CD4-positive, CD25-positive, alpha-beta regulatory T cell (primary cell): ENCODE measurements around the gene TMEM163. TPM values are rescaled to one million over a fixed set of nuclear protein-coding genes. Genes with fewer than 3 reads are reported as not detected.

ENCODE experiments used
- ATAC-seq, 2 donors: fragments of 150-1000 bp; cut with Tn5 transposase; one replicate each; pipeline ENCODE4 v1.10.0; 2021; ENCODE audit warnings: low read depth in 2 of 2, moderate number of reproducible peaks in 2 of 2, moderate library complexity in 1 of 2
- DNase-seq, 3 donors: peaks; one replicate each; pipeline versions ENCODE4 v3.0.0 to v3.0.0-alpha.2; 2012 to 2022; ENCODE audit warnings: mixed read lengths in 1 of 3
- H3K27ac ChIP-seq: one replicate; pipeline ENCODE4 v1.7.0; 2013; ENCODE audit warnings: mild to moderate bottlenecking, low read length; ENCODE audit not compliant: insufficient read depth, poor library complexity, severe bottlenecking
- H3K27me3 ChIP-seq: one replicate; pipeline ENCODE4 v1.7.0; 2013; ENCODE audit warnings: low read length; ENCODE audit not compliant: control insufficient read depth, insufficient read depth
- H3K36me3 ChIP-seq: one replicate; pipeline ENCODE4 v1.7.0; 2013; ENCODE audit warnings: mild to moderate bottlenecking, low read length, moderate library complexity; ENCODE audit not compliant: control insufficient read depth, insufficient read depth
- H3K4me1 ChIP-seq: 2 replicates; pipeline ENCODE4 v1.7.0; 2013; ENCODE audit warnings: mild to moderate bottlenecking, low read length; ENCODE audit not compliant: insufficient read depth, control insufficient read depth, poor library complexity, severe bottlenecking
- H3K4me3 ChIP-seq: one replicate; pipeline ENCODE4 v1.7.0; 2013; ENCODE audit warnings: low read depth, mild to moderate bottlenecking, low read length, moderate library complexity
- H3K9me3 ChIP-seq, 2 experiments: 1 replicate in 1 of 2; 2 replicates in 1 of 2; pipeline ENCODE4 v1.7.0; 2013; ENCODE audit warnings: low read length in 2 of 2, mild to moderate bottlenecking in 1 of 2, moderate library complexity in 1 of 2; ENCODE audit not compliant: control insufficient read depth in 2 of 2
- H3K27ac Mint-ChIP-seq, 3 donors: one replicate each; pipeline ENCODE4 v1.8.0; 2020 to 2022; ENCODE audit warnings: mild to moderate bottlenecking in 3 of 3, mixed read lengths in 3 of 3, moderate library complexity in 2 of 3
- H3K27me3 Mint-ChIP-seq: one replicate; pipeline ENCODE4 v1.8.0; 2022; ENCODE audit warnings: mild to moderate bottlenecking, mixed read lengths
- H3K36me3 Mint-ChIP-seq: one replicate; pipeline ENCODE4 v1.8.0; 2020; ENCODE audit warnings: mixed read lengths
- H3K4me1 Mint-ChIP-seq, 4 donors: one replicate each; pipeline ENCODE4 v1.8.0; 2020 to 2022; ENCODE audit warnings: mixed read lengths in 4 of 4, mild to moderate bottlenecking in 1 of 4
- H3K4me3 Mint-ChIP-seq, 4 donors: one replicate each; pipeline ENCODE4 v1.8.0; 2020 to 2022; ENCODE audit warnings: mild to moderate bottlenecking in 4 of 4, mixed read lengths in 4 of 4, moderate library complexity in 3 of 4
- H3K9me3 Mint-ChIP-seq, 7 donors: one replicate each; pipeline ENCODE4 v1.8.0; 2020 to 2022; ENCODE audit warnings: mixed read lengths in 7 of 7, mild to moderate bottlenecking in 3 of 7, moderate library complexity in 2 of 7
- polyA plus RNA-seq, 4 donors: library from polyadenylated mRNA; unstranded; fragments of 300-500 nt; fragmentation: Illumina TruSeq; gene quantifications; one replicate each; pipeline ENCODE4 v1.2.3, GENCODE V29; 2021
- total RNA-seq: library from RNA; stranded (reverse); gene quantifications from one replicate; pipeline ENCODE4 v1.2.3, GENCODE V29; 2022

TMEM163 gene
- total and polyA plus RNA-seq, 5 donors from 2014 or later: 0.08 to 1.0 (median 0.33) TPM

DNA sequence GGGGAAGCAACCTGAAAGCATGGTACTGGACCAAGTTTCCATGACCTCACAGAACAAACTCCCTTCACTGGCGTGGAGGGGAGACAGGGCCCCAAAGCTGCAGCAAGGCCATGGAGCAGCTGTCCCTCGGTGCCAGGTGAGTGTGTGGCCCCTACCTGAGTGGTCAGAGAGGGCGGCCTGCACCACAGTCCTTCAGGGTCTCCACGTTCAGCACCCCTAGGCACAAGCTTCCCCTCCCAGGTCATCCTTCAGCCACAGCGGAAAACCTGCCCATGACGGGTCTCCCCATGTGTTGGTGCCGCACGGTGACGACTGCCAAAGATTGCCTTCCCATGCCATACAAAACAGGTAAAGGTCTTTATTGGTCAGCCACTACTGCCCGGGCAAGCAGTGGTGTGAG lies 263.4 kb downstream of the TMEM163 start:
- Mint-ChIP-seq H3K27ac (no peak overlapping the region), H3K36me3 (peaks cover 15% of the 10 kb centered on the region), H3K4me3 (no peak overlapping the region), H3K4me1 (peaks cover 0 to 4% (median 1%) of the 10 kb centered on the region in 4 donors), H3K27me3 (peaks cover 4% of the 10 kb centered on the region), H3K9me3 (peaks cover 0 to 1% (median 0%) of the 10 kb centered on the region in 7 donors)
- H3K27ac ChIP-seq: no peak overlapping the region
- no peak overlapping the region for H3K4me3 ChIP-seq
- H3K27me3 ChIP-seq: no peaks in the 10 kb centered on the region
- no peaks in the 10 kb centered on the region for H3K9me3 ChIP-seq
- H3K4me1 ChIP-seq: no peaks in the 10 kb centered on the region
- no peak for ATAC-seq
- peaks cover 7% of the 10 kb centered on the region for H3K36me3 ChIP-seq
- DNase-seq: no peak

DNA sequence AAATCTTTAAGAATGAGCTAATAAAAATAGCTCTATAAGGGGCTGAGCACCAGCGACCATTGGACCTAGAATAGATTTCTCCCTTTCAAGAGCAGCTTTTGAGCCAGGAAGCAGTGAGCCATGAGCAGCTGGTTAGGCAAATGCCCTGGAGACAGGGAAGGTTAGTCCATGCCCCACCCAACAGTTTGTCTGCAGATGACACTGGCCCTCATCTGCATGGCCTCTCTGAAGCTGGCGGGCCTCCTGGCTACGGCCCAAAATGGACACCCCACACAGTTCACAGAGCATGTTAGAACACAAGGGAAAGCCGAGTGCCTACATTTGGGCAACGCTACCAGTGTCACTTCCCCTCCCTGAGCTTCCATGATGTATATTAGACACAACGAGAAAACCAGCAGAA lies 263.9 kb downstream of the TMEM163 start:
- H3K9me3 Mint-ChIP-seq: peaks cover 0 to 1% (median 0%) of the 10 kb centered on the region in 7 donors
- H3K36me3 Mint-ChIP-seq: peaks cover 15% of the 10 kb centered on the region
- no peak overlapping the region for H3K27ac ChIP-seq
- H3K27me3 Mint-ChIP-seq: peaks cover 4% of the 10 kb centered on the region
- H3K4me1 Mint-ChIP-seq: peaks cover 0 to 4% (median 1%) of the 10 kb centered on the region in 4 donors
- DNase-seq: no peak
- H3K9me3 ChIP-seq: no peaks in the 10 kb centered on the region
- no peak overlapping the region for H3K4me3 Mint-ChIP-seq
- H3K4me1 ChIP-seq: no peaks in the 10 kb centered on the region
- no peak for ATAC-seq
- H3K27me3 ChIP-seq: no peaks in the 10 kb centered on the region
- no peak overlapping the region for H3K4me3 ChIP-seq
- peaks cover 7% of the 10 kb centered on the region for H3K36me3 ChIP-seq
- no peak overlapping the region for H3K27ac Mint-ChIP-seq

DNA sequence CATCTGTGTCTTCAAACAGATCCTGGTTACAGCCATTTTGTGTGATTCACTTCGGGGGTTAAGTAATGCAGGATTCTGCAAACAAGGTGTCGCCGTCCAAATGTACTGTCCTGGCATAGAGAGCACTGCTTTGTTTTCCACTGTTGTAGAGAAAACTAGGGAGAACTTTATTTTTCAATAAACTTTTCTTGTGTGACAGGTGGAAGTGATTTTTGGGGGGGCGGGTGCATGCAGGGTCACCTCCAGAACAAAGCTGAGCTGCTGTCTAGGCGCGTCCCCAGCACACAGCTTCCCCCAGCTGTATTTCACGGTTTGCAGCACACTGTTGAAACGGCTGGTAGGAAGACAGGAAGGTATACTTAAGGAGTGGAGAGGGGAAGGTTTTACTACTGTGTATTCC lies 264.4 kb downstream of the TMEM163 start:
- Mint-ChIP-seq H3K36me3 (peaks cover 15% of the 10 kb centered on the region), H3K9me3 (peaks cover 0 to 1% (median 0%) of the 10 kb centered on the region in 7 donors), H3K27me3 (peaks cover 4% of the 10 kb centered on the region), H3K27ac (no peak overlapping the region), H3K4me1 (peaks cover 0 to 4% (median 1%) of the 10 kb centered on the region in 4 donors), H3K4me3 (no peak overlapping the region)
- Histone ChIP-seq H3K4me1 (no peaks in the 10 kb centered on the region), H3K36me3 (peaks cover 7% of the 10 kb centered on the region), H3K9me3 (no peaks in the 10 kb centered on the region), H3K4me3 (no peak overlapping the region), H3K27me3 (no peaks in the 10 kb centered on the region), H3K27ac (no peak overlapping the region)
- ATAC-seq: no peak
- DNase-seq: no peak

GRCh38 chr2:134453973-134454372 lies 264.8 kb downstream of the TMEM163 start:
- H3K27ac Mint-ChIP-seq: peak overlapping the region in 1 of 3 donors; percentile 11

GRCh38 chr2:134453476-134453875 lies 265.3 kb downstream of the TMEM163 start:
- Mint-ChIP-seq H3K9me3 (peaks cover 0 to 3% (median 0%) of the 10 kb centered on the region in 7 donors), H3K4me3 (no peak overlapping the region), H3K4me1 (peaks cover 0 to 4% (median 1%) of the 10 kb centered on the region in 4 donors), H3K27ac (no peak overlapping the region), H3K27me3 (peaks cover 4% of the 10 kb centered on the region), H3K36me3 (peaks cover 18% of the 10 kb centered on the region)
- Histone ChIP-seq H3K36me3 (peaks cover 11% of the 10 kb centered on the region), H3K4me1 (no peaks in the 10 kb centered on the region), H3K4me3 (no peak overlapping the region), H3K27me3 (no peaks in the 10 kb centered on the region), H3K27ac (no peak overlapping the region), H3K9me3 (no peaks in the 10 kb centered on the region)
- no peak for ATAC-seq
- DNase-seq: no peak

More at GRCh38 chr2:134453973-134454372, 264.8 kb downstream of the TMEM163 start:
- DNase-seq (no peak), ATAC-seq (no peak)
- no peak overlapping the region for H3K27ac ChIP-seq
- peaks cover 7% of the 10 kb centered on the region for H3K36me3 ChIP-seq
- Mint-ChIP-seq H3K9me3 (peaks cover 0 to 1% (median 0%) of the 10 kb centered on the region in 7 donors), H3K27me3 (peaks cover 4% of the 10 kb centered on the region), H3K4me3 (no peak overlapping the region), H3K36me3 (peaks cover 15% of the 10 kb centered on the region), H3K4me1 (peaks cover 0 to 4% (median 1%) of the 10 kb centered on the region in 4 donors)
- H3K9me3 ChIP-seq: no peaks in the 10 kb centered on the region
- H3K4me1 ChIP-seq: no peaks in the 10 kb centered on the region
- H3K27me3 ChIP-seq: no peaks in the 10 kb centered on the region
- no peak overlapping the region for H3K4me3 ChIP-seq

GRCh38 chr2:134452042-134452733 lies 266.6 kb downstream of the TMEM163 start:
- DNase-seq: no peak
- Histone ChIP-seq H3K27ac (no peak overlapping the region), H3K27me3 (no peaks in the 10 kb centered on the region), H3K4me1 (no peaks in the 10 kb centered on the region), H3K4me3 (no peak overlapping the region), H3K9me3 (no peaks in the 10 kb centered on the region), H3K36me3 (peaks cover 19% of the 10 kb centered on the region)
- Mint-ChIP-seq H3K9me3 (peaks cover 0 to 1% (median 0%) of the 10 kb centered on the region in 7 donors), H3K27me3 (no peaks in the 10 kb centered on the region), H3K4me1 (peaks cover 0 to 4% (median 1%) of the 10 kb centered on the region in 4 donors), H3K4me3 (no peak overlapping the region), H3K27ac (peak overlapping the region in 1 of 3 donors; percentile 42), H3K36me3 (peaks cover 23% of the 10 kb centered on the region)
- no peak for ATAC-seq

- ATAC-seq (no peak), DNase-seq (no peak)
- Histone ChIP-seq H3K4me1 (no peaks in the 10 kb centered on the region), H3K9me3 (no peaks in the 10 kb centered on the region), H3K36me3 (peaks cover 24% of the 10 kb centered on the region), H3K27ac (no peak overlapping the region), H3K27me3 (no peaks in the 10 kb centered on the region), H3K4me3 (no peak overlapping the region)
- Mint-ChIP-seq H3K4me3 (no peak overlapping the region), H3K4me1 (peaks cover 0 to 4% (median 1%) of the 10 kb centered on the region in 4 donors), H3K36me3 (peaks cover 29% of the 10 kb centered on the region), H3K27me3 (no peaks in the 10 kb centered on the region), H3K27ac (no peak overlapping the region), H3K9me3 (peaks cover 0 to 1% (median 0%) of the 10 kb centered on the region in 7 donors)
Observed at GRCh38 chr2:134451347-134451630, 267.5 kb downstream of the TMEM163 start.
